Small intestine (tissue), 7 donors: Measurements from ENCODE around the gene SSR4. TPM values are rescaled to one million over a fixed set of nuclear protein-coding genes. Genes with fewer than 3 reads are reported as not detected.
A peak's percentile ranks its signal among the peaks of the same experiment; 100 is the strongest.

ENCODE experiments used
- DNase-seq, 2 donors: peaks; one replicate each; pipeline versions ENCODE4 v3.0.0 to v3.0.0-alpha.2; 2013
- FAIRE-seq: peaks from 2 replicates; lab custom pipeline; 2012; peaks lifted over from hg19 to GRCh38; lab: Jason Lieb, UNC
- H3K27ac ChIP-seq, 3 donors: one replicate each; pipeline ENCODE4 v1.5.1; 2013; ENCODE audit warnings: low read length in 2 of 3, mild to moderate bottlenecking in 2 of 3, control low read depth in 1 of 3, inconsistent platforms in 1 of 3, low read depth in 1 of 3, moderate library complexity in 1 of 3
- H3K27me3 ChIP-seq, 3 donors: one replicate each; pipeline ENCODE4 v1.6.1; 2013; ENCODE audit warnings: low read length in 3 of 3, inconsistent platforms in 1 of 3; ENCODE audit not compliant: control insufficient read depth in 3 of 3, insufficient read depth in 3 of 3
- H3K36me3 ChIP-seq, 3 donors: one replicate each; pipeline ENCODE4 v1.6.1; 2013; ENCODE audit warnings: low read length in 3 of 3, inconsistent platforms in 1 of 3, low read depth in 1 of 3, mild to moderate bottlenecking in 1 of 3, moderate library complexity in 1 of 3; ENCODE audit not compliant: control insufficient read depth in 3 of 3, insufficient read depth in 2 of 3
- H3K4me1 ChIP-seq, 3 donors: one replicate each; pipeline ENCODE4 v1.6.1; 2013; ENCODE audit warnings: low read length in 2 of 3, inconsistent platforms in 1 of 3, low read depth in 1 of 3, mild to moderate bottlenecking in 1 of 3, moderate library complexity in 1 of 3; ENCODE audit not compliant: control insufficient read depth in 3 of 3, insufficient read depth in 2 of 3
- H3K4me3 ChIP-seq, 3 donors: one replicate each; pipeline ENCODE4 v1.5.1; 2013; ENCODE audit warnings: low read length in 3 of 3, control low read depth in 1 of 3, inconsistent platforms in 1 of 3, low read depth in 1 of 3, mild to moderate bottlenecking in 1 of 3, moderate library complexity in 1 of 3
- H3K9me3 ChIP-seq, 2 donors: one replicate each; pipeline ENCODE4 v1.6.1; 2013; ENCODE audit warnings: low read depth in 1 of 2, low read length in 1 of 2; ENCODE audit not compliant: control insufficient read depth in 2 of 2, insufficient read depth in 1 of 2
- WGBS, 3 donors: extraction: QIAGEN DNeasy Blood & Tissue Kit; methylation state at CpG; one replicate each; pipeline ENCODE4 v1.1.7; 2013; 5-methylcytosine and 5-hydroxymethylcytosine counted together
- polyA plus RNA-seq, 4 donors: library from polyadenylated mRNA; stranded (reverse) in 3 of 4; unstranded in 1 of 4; fragments of 200-250 nt in 3 of 4; fragments of 120-200 nt in 1 of 4; gene quantifications; one replicate each; pipeline versions ENCODE4 v1.2.1 to v1.2.3, GENCODE V29; 2013
- donor health status: healthy with polysubstance abuse.
- donor health status: control.
- donor health status: control.
- donor health status: Bipolar disorder and iron deficiency.
- donor health status: healthy.

SSR4 gene
- polyA plus RNA-seq, 4 donors, result 288 to 694 (median 446) TPM

DNA sequence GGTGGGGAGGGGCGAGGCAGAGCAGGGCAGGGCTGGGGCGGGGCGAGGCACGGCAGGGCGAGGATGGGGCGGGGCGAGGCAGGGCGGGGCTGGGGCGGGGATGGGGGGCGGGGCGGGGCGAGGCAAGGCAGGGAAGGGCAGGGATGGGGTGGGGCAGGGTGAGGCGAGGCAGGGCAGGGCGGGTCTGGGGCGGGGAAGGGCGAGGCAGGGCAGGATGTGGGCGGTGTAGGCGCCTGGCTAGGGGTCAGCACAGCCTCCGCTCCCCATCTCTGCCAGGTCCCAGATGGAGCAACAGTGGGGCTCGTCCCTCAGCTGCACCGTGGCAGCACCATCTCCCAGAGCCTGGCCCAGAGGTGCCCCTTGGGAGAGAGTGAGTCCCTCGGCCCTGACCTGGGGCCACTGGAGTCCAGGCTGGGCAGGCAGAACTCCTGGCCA, 17.8 kb upstream of the SSR4 start:
- no peak overlapping the region for H3K27ac ChIP-seq
- no peaks in the 10 kb centered on the region for H3K9me3 ChIP-seq
- H3K27me3 ChIP-seq, result peaks cover 0 to 4% (median 0%) of the 10 kb centered on the region in 3 donors
- H3K36me3 ChIP-seq, result no peaks in the 10 kb centered on the region
- no peak overlapping the region for H3K4me3 ChIP-seq
- WGBS, 3 donors, result 50 to 75% (median 75%) methylated on average over 1 to 14 of the region's 22 CpGs
- H3K4me1 ChIP-seq, result no peaks in the 10 kb centered on the region
- DNase-seq (no peak), FAIRE-seq (no peak)

DNA sequence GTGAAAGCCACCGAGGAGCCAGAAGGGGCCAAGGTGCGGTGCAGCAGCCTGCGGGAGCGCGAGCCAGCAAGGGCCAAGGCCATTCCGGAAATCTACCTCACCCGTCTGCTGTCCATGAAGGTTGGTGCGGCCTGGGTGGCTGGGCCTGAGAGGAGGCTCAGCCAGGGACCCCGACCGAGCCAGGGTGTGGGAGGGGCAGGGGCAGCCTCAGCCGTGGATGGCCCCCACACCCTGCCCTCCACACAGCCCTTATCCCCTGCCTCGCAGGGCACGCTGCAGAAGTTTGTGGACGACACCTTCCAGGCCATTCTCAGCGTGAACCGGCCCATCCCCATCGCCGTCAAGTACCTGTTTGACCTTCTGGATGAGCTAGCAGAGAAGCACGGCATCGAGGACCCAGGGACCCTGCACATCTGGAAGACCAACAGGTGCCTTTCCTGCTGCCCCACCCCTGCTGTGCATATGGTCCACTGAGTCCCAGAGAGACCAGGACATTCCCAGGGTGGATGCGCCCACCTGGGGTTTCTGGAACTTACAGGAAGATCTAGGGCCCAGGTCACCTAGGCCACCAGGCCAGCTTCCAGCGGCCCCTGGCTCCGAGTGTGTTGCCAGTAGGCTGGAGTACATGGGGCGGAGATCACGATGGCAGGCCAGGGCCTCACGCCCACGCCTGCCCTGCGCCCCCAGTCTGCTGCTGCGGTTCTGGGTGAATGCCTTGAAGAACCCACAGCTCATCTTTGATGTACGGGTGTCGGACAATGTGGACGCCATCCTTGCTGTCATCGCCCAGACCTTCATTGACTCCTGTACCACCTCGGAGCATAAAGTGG, 17.0 kb upstream of the SSR4 start:
- Histone ChIP-seq H3K27ac (no peak overlapping the region), H3K36me3 (no peaks in the 10 kb centered on the region), H3K27me3 (peaks cover 0 to 4% (median 0%) of the 10 kb centered on the region in 3 donors), H3K4me3 (no peak overlapping the region), H3K9me3 (no peaks in the 10 kb centered on the region), H3K4me1 (no peaks in the 10 kb centered on the region)
- 71 to 82% (median 81%) methylated on average over 15 to 34 of the region's 34 CpGs for WGBS, 3 donors
- DNase-seq, result no peak
- FAIRE-seq, result no peak

GRCh38 chrX:153778181-153778580, 16.3 kb upstream of the SSR4 start:
- no peak for DNase-seq
- H3K36me3 ChIP-seq, result peaks cover 0 to under 1% (median 0%) of the 10 kb centered on the region in 3 donors

DNA sequence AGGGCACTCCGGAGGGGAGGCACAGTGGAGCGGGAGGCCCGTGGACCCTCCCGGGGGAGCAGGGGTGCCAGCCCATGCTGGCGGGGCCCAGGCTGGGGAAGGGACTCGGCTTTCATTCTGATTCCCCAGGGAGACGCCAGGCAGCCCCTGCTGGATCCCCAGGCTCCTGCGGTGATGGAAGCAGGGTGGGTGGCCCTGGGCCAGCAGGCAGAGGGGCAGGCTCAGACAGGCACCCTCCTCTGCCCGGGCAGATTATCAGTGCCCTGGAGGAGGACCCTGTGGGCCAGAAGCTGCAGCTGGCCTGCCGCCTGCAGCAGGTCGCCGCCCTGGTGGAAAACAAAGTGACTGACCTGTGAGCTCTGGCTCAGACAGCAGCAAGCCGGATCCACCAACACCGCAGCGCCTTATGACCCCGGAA, 15.8 kb upstream of the SSR4 start:
- WGBS, 3 donors, result 52 to 73% (median 68%) methylated on average over 10 to 16 of the region's 16 CpGs
- FAIRE-seq (no peak), DNase-seq (no peak)
- H3K36me3 ChIP-seq, result peaks cover 0 to 4% (median 0%) of the 10 kb centered on the region in 3 donors
- H3K4me3 ChIP-seq, result no peak overlapping the region
- no peak overlapping the region for H3K27ac ChIP-seq
- H3K9me3 ChIP-seq, result no peaks in the 10 kb centered on the region
- H3K27me3 ChIP-seq, result peaks cover 0 to 4% (median 0%) of the 10 kb centered on the region in 3 donors
- H3K4me1 ChIP-seq, result no peaks in the 10 kb centered on the region

More at GRCh38 chrX:153778181-153778580, 16.3 kb upstream of the SSR4 start:
- 58 to 75% (median 61%) methylated on average over 11 to 17 of the region's 17 CpGs for WGBS, 3 donors
- FAIRE-seq, result no peak
- H3K4me3 ChIP-seq, result no peak overlapping the region
- peaks cover 0 to 4% (median 0%) of the 10 kb centered on the region in 3 donors for H3K27me3 ChIP-seq
- no peak overlapping the region for H3K27ac ChIP-seq
- no peaks in the 10 kb centered on the region for H3K9me3 ChIP-seq
- no peaks in the 10 kb centered on the region for H3K4me1 ChIP-seq

DNA sequence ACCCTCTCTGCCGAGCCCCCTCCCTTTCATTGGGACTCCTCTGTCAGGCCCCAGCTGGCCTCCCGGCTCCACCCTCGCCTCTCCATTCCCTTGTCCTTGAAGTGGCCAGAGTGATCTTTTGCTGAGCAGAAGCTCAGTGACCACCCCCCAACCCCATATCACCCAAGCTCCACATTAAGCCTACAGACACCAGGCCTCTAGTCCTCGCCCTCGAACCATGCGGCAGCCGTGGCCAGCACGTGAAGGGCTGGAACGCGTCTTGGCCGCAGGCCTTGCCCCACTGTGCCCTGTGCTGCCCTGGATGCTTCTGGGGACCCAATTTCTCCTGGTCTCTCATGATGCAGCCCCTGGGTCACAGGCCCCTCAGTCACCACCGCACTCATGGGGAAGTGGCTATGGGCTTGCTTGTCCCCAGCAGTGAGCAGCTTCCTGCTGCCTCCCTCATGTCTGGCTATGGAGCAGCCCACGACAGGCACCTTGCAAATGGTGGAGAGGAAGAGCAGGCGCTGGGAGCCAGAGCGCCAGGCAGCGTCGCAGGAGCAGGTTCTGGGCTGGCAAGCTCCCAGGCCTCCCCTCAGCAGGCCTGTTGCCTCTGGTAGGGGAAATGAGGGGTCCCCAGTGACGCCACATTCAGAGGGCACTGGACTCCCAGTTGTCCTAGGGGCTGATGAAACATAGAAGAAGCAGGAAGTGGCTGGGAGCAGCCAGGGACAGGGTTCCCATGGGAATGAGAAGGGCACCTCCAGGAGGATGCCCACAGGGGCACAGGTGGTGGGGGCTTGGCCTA, 14.4 kb upstream of the SSR4 start:
- WGBS, 3 donors, result 47 to 70% (median 57%) methylated on average over 12 to 18 of the region's 18 CpGs
- no peak overlapping the region for H3K4me3 ChIP-seq
- H3K27me3 ChIP-seq, result peaks cover 0 to 4% (median 0%) of the 10 kb centered on the region in 3 donors
- FAIRE-seq (no peak), DNase-seq (no peak)
- H3K9me3 ChIP-seq, result no peaks in the 10 kb centered on the region
- no peaks in the 10 kb centered on the region for H3K4me1 ChIP-seq
- H3K36me3 ChIP-seq, result peaks cover 0 to 16% (median 3%) of the 10 kb centered on the region in 3 donors
- H3K27ac ChIP-seq, result no peak overlapping the region

DNA sequence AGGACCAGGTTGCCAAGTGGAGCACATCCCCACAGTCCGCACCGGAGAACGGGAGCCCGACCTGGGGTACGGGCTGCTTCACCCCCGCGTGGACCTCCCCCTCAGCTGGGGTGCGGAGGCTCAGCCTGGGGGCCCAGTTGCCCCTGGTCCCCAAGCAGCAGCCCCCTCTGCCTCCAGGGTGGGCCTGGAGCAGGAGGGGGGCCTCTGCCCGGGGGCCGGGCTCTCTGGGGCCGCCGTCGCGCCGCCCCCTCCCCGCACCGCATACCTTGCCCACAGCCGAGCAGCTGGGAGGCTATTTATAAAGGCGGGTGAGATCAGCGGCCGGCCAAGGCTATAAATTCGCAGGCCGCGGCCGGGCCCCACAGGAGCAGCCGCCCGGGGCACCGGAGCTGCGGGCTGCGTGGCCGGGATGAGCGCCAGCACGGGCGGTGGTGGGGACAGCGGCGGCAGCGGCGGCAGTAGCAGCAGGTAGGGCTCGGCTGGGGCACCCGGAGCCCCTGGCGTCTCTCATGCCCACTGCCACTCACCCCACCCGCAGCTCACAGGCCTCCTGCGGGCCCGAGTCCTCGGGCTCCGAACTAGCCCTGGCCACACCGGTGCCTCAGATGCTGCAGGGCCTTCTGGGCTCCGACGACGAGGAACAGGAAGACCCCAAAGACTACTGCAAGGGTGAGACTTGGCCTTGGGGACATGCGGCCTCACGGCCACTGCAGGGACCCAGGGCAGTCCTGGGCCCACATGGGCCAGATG, 13.6 kb upstream of the SSR4 start, which contains the start of gene SRPK3:
Gene SRPK3, plus strand, starts transcription at position 364 of the 750 bp plus-strand sequence. Its CDS starts 46 bp downstream, at position 410.
- peaks cover 0 to 4% (median 0%) of the 10 kb centered on the region in 3 donors for H3K27me3 ChIP-seq
- H3K4me1 ChIP-seq, result no peaks in the 10 kb centered on the region
- H3K4me3 ChIP-seq, result no peak within 1 kb of the TSS
- H3K9me3 ChIP-seq, result no peaks in the 10 kb centered on the region
- peaks cover 0 to 24% (median 4%) of the 10 kb centered on the region in 3 donors for H3K36me3 ChIP-seq
- 16 to 39% (median 34%) methylated on average over 13 to 52 of the region's 52 CpGs for WGBS, 3 donors
- H3K27ac ChIP-seq, result no peak within 1 kb of the TSS
- FAIRE-seq (no peak), DNase-seq (peak in 1 of 2 donors; percentile 15)

GRCh38 chrX:153781428-153782047, 12.9 kb upstream of the SSR4 start:
- peaks cover 0 to 4% (median 0%) of the 10 kb centered on the region in 3 donors for H3K27me3 ChIP-seq
- H3K27ac ChIP-seq, result no peak overlapping the region
- H3K4me3 ChIP-seq, result no peak overlapping the region
- FAIRE-seq (no peak), DNase-seq (peak in 1 of 2 donors; percentile 16)
- WGBS, 3 donors, result 46 to 65% (median 59%) methylated on average over 10 to 24 of the region's 24 CpGs
- H3K9me3 ChIP-seq, result no peaks in the 10 kb centered on the region
- H3K4me1 ChIP-seq, result no peaks in the 10 kb centered on the region
- peaks cover 2 to 30% (median 4%) of the 10 kb centered on the region in 3 donors for H3K36me3 ChIP-seq
